ENCODE measurements around the gene CTNS. TPM values are rescaled to one million over a fixed set of nuclear protein-coding genes. Genes with fewer than 3 reads are reported as not detected.

The CTNS gene
- total RNA-seq, 6 experiments from 2014 or later = 8.8 to 10.2 (median 9.0) TPM

DNA sequence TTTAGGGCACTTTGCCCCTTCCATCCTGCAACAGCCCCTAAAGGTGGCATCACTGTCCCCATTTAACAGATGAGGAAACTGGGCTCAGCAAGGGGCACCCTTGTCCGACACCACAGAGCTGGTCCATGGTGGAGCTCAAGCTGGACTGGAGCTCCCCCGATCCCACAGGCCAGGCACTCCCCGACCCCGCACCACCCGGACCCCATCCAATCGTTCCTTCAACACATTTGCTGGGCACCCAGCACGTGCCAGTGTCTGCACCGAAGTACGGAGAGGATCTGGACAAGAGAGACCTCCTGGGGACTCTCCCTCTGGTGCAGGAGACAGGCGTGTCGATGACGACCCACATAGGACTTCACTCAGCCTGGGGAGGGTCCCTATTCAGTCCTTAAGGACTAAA is 45.5 kb downstream of the CTNS start:
- H3K9me3 Mint-ChIP-seq = no peaks in the 10 kb centered on the region
- DNase-seq = no peak
- H3K4me1 Mint-ChIP-seq (ENCODE audit: low read depth) = peaks cover 6% of the 10 kb centered on the region; the same call in 1 of the 2 replicates
- peaks cover 9% of the 10 kb centered on the region for H3K27me3 Mint-ChIP-seq (ENCODE audit: insufficient read depth)
- no peak overlapping the region for H3K4me3 Mint-ChIP-seq
- H3K27ac Mint-ChIP-seq = no peak overlapping the region
- H3K36me3 Mint-ChIP-seq (ENCODE audit: low read depth) = no peaks in the 10 kb centered on the region
- TF ChIP-seq CTCF (IDR thresholded peaks at IDR 0.05) = no peak

GRCh38 chr17:3683054-3683511 is 46.5 kb downstream of the CTNS start:
- no peaks in the 10 kb centered on the region for H3K9me3 Mint-ChIP-seq
- TF ChIP-seq CTCF (IDR thresholded peaks at IDR 0.05) = peak; percentile 94

DNA sequence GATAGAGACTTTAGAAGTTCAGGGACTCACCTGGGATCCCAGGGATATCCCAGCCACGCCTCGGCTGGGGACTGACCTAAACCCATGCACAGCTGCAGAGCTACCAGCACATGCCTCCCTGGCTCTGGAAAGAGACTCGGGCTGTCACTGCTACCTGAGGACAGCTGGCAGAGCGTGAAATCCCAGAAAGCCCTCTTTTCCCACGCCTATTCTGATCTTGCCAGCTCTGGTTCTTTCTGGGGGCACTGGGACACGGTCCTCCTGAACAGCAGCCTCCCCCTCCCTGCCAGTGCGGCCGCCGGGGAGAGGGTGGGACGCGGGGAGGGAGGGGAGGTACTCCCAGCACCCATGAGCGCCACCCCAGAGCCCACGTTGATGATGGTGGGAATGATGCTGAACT is 48.6 kb downstream of the CTNS start:
- H3K27ac Mint-ChIP-seq = no peak overlapping the region
- peaks cover 7% of the 10 kb centered on the region; the same call in 1 of the 2 replicates for H3K27me3 Mint-ChIP-seq (ENCODE audit: insufficient read depth)
- no peaks in the 10 kb centered on the region for H3K9me3 Mint-ChIP-seq
- H3K4me3 Mint-ChIP-seq = no peak overlapping the region
- H3K4me1 Mint-ChIP-seq (ENCODE audit: low read depth) = no peaks in the 10 kb centered on the region
- H3K36me3 Mint-ChIP-seq (ENCODE audit: low read depth) = no peaks in the 10 kb centered on the region
- DNase-seq = no peak
- no peak for TF ChIP-seq CTCF (IDR thresholded peaks at IDR 0.05)

More at GRCh38 chr17:3683054-3683511, 46.5 kb downstream of the CTNS start:
- Mint-ChIP-seq H3K27ac (no peak overlapping the region), H3K4me1 (ENCODE audit: low read depth) (peaks cover 6% of the 10 kb centered on the region; the same call in 1 of the 2 replicates), H3K4me3 (no peak overlapping the region), H3K36me3 (ENCODE audit: low read depth) (no peaks in the 10 kb centered on the region), H3K27me3 (ENCODE audit: insufficient read depth) (peaks cover 9% of the 10 kb centered on the region; the same call in 1 of the 2 replicates)
- DNase-seq = no peak

DNA sequence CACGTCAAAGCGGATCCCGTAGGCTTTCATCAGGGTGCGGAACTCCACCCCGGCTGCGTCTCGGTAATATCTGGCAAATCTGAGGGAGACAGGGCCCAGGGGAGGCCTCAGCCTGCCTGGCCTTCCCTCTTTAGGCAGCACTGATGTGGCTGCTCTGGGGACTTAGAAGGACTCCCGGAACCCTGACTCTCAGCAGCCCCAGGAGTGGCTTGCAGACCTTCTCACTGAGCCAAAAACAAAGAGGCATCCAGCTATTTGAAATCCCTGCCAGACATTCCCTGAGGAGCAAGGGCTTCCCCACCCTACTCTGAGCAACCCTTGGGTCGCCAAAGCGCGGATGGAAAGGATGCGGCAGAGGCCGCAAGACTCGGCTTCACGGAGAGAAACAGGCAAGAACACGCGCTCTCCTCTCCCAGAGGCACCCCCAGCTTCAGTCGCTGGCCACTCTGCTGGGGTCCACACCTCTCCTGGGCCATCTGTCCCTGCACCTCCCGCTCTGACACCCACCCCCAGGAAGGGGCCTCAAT is 51.5 kb downstream of the CTNS start:
- Mint-ChIP-seq H3K36me3 (ENCODE audit: low read depth) (no peaks in the 10 kb centered on the region), H3K4me3 (no peak overlapping the region), H3K9me3 (no peaks in the 10 kb centered on the region), H3K27me3 (ENCODE audit: insufficient read depth) (peaks cover under 1% of the 10 kb centered on the region; the same call in 1 of the 2 replicates), H3K27ac (no peak overlapping the region), H3K4me1 (ENCODE audit: low read depth) (no peaks in the 10 kb centered on the region)
- no peak for DNase-seq
- no peak for TF ChIP-seq CTCF (IDR thresholded peaks at IDR 0.05)

- no peak for TF ChIP-seq CTCF (IDR thresholded peaks at IDR 0.05)
- no peaks in the 10 kb centered on the region for H3K4me1 Mint-ChIP-seq (ENCODE audit: low read depth)
- H3K9me3 Mint-ChIP-seq = no peaks in the 10 kb centered on the region
- no peak overlapping the region for H3K27ac Mint-ChIP-seq
- no peaks in the 10 kb centered on the region for H3K36me3 Mint-ChIP-seq (ENCODE audit: low read depth)
- H3K27me3 Mint-ChIP-seq (ENCODE audit: insufficient read depth) = no peaks in the 10 kb centered on the region; the same call in 1 of the 2 replicates
- DNase-seq = no peak
- no peak overlapping the region for H3K4me3 Mint-ChIP-seq
Measured at GRCh38 chr17:3688852-3689261, 52.3 kb downstream of the CTNS start.

Measured in HFFc6 (cell line).